GM12864 (cell line): Measurements from ENCODE around the gene SLC46A1.

Experiments
- DNase-seq: peaks from one replicate; pipeline ENCODE4 v3.0.0-alpha.2; 2011; ENCODE audit warnings: low read depth
- H3K4me3 ChIP-seq: 2 replicates; pipeline ENCODE4 v1.5.1; 2011; ENCODE audit warnings: mild to moderate bottlenecking, low read depth, low read length, control low read depth
- CTCF ChIP-seq: IDR thresholded peaks from 2 replicates; pipeline ENCODE4 v1.5.1; 2011; ENCODE audit warnings: low read depth, mild to moderate bottlenecking, moderate library complexity, low read length, control low read depth, inconsistent platforms; ENCODE audit errors: missing control alignments

The SLC46A1 gene

GRCh38 chr17:28395968-28396367 lies 10.0 kb downstream of the SLC46A1 start:
- no peak overlapping the region for H3K4me3 ChIP-seq
- no peak for DNase-seq
- no peak for TF ChIP-seq CTCF

- no peak overlapping the region for H3K4me3 ChIP-seq
Measured at GRCh38 chr17:28395426-28395825, 10.6 kb downstream of the SLC46A1 start.

GRCh38 chr17:28394337-28395116 lies 11.5 kb downstream of the SLC46A1 start:
- TF ChIP-seq CTCF: no peak
- no peak for DNase-seq
- no peak overlapping the region for H3K4me3 ChIP-seq

More at GRCh38 chr17:28395426-28395825, 10.6 kb downstream of the SLC46A1 start:
- no peak for TF ChIP-seq CTCF
- no peak for DNase-seq

GRCh38 chr17:28392491-28392890 lies 13.5 kb downstream of the SLC46A1 start:
- TF ChIP-seq CTCF: no peak
- DNase-seq: no peak
- no peak overlapping the region for H3K4me3 ChIP-seq

- no peak for TF ChIP-seq CTCF
- H3K4me3 ChIP-seq: no peak overlapping the region
- no peak for DNase-seq
Measured at GRCh38 chr17:28391401-28391800, 14.6 kb downstream of the SLC46A1 start.

GRCh38 chr17:28390984-28391383 lies 15.0 kb downstream of the SLC46A1 start:
- no peak for DNase-seq
- no peak for TF ChIP-seq CTCF
- no peak overlapping the region for H3K4me3 ChIP-seq

- H3K4me3 ChIP-seq: no peak overlapping the region
- DNase-seq: no peak
- no peak for TF ChIP-seq CTCF
Measured at GRCh38 chr17:28390563-28390962, 15.4 kb downstream of the SLC46A1 start.
